ENCODE results near the gene SDHAF4.

SDHAF4 gene

DNA sequence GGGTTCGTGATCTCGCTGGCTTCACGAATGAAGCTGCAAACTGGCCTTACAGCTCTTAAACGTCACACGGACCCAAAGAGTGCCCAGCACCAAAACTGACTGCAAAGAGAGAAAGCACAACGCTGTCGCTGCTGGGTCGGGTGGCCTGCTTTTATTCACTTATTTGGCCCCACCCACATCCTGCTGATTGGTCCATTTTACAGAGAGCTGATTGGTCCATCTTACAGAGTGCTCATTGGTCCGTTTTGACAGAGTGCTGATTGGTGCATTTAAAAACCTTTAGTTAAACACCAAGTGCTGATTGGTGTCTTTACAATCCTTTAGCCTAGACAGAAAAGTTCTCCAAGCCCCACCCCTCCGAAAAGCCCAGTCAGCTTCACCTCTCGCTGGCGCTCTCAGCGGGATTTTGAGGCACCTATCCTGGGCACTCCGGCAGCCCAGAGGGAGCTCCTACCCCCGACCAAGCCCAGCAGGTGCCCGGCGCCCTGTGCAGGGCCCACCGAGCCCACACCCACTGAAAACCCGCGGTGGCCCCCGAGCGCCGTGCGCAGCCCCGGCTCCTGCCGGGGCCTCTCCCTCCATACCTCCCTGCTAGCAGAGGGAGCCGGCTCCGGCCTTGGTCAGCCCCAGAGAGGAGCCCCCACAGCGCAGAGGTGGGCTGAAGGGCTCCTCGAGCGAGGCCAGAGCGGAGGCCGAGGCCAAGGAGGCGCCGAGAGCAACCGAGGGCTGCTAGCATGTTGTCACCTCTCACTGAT is 60.9 kb downstream of the SDHAF4 start:
- Histone ChIP-seq H3K4me3 (ENCODE audit: low read depth, low read length) (no peak overlapping the region), H2AFZ (ENCODE audit: insufficient read depth, low read length, poor library complexity) (no peak overlapping the region), H2AK5ac (ENCODE audit: low read length) (no peak overlapping the region), H3K4me1 (ENCODE audit: control insufficient read depth in 1 of 2, insufficient read depth in 2 of 2, low read length in 2 of 2) (no peaks in the 10 kb centered on the region), H4K91ac (ENCODE audit: low read depth, low read length) (no peak overlapping the region), H3K9ac (ENCODE audit: low read length) (no peak overlapping the region), H2BK5ac (ENCODE audit: low read depth, low read length, poor library complexity) (no peak overlapping the region), H3K18ac (ENCODE audit: low read length) (no peak overlapping the region), H3K27ac (ENCODE audit: low read depth, low read length) (no peak overlapping the region), H2BK12ac (ENCODE audit: low read length) (no peak overlapping the region), H2BK120ac (ENCODE audit: insufficient read depth, low read length, poor library complexity) (no peak overlapping the region), H4K12ac (ENCODE audit: low read depth, low read length) (no peak overlapping the region), H3K4me2 (ENCODE audit: low read length) (no peak overlapping the region), H4K8ac (ENCODE audit: low read depth, low read length) (no peak overlapping the region), H3K9me3 (ENCODE audit: insufficient read depth, low read depth, low read length) (no peaks in the 10 kb centered on the region), H3K4ac (ENCODE audit: low read depth, low read length) (no peak overlapping the region), H3K23ac (ENCODE audit: low read length) (no peak overlapping the region), H3K36me3 (ENCODE audit: control insufficient read depth in 1 of 2, insufficient read depth in 2 of 2, low read length in 2 of 2) (no peaks in the 10 kb centered on the region), H3K27me3 (ENCODE audit: insufficient read depth, low read length) (no peaks in the 10 kb centered on the region), H3K79me1 (ENCODE audit: low read length) (no peaks in the 10 kb centered on the region), H3K79me2 (ENCODE audit: control insufficient read depth, insufficient read depth, low read length, poor library complexity) (no peaks in the 10 kb centered on the region), H3K14ac (ENCODE audit: low read length) (no peak overlapping the region)
- no CpG with 5 or more reads among the region's 36 CpGs for WGBS (ENCODE audit: extremely low coverage, insufficient coverage, insufficient read length)
- DNase-seq, result no peak

DNA sequence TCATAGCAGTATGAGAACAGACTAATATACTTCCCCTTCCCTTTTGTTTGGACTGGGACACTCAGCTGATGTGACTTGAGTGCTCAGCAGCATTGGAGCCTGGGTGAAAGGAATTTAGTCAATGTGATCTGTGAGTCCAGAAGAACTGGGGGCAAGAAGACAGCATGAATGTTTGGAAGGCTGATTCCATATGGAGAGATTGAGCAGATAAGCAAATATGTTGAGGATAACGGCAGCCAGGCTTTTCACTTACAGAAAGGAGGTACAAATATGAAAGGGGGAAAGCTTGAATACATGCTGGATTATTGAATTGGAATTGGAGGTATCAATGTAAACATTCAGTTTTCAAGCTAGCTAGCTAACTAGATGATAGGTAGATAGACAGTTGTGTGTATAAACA is 63.2 kb downstream of the SDHAF4 start:
- no peak overlapping the region for H2BK120ac ChIP-seq (ENCODE audit: insufficient read depth, low read length, poor library complexity)
- H2AFZ ChIP-seq (ENCODE audit: insufficient read depth, low read length, poor library complexity), result no peak overlapping the region
- no peaks in the 10 kb centered on the region for H3K79me1 ChIP-seq (ENCODE audit: low read length)
- H2BK5ac ChIP-seq (ENCODE audit: low read depth, low read length, poor library complexity), result no peak overlapping the region
- no peak overlapping the region for H3K14ac ChIP-seq (ENCODE audit: low read length)
- H3K4ac ChIP-seq (ENCODE audit: low read depth, low read length), result no peak overlapping the region
- H3K36me3 ChIP-seq (ENCODE audit: control insufficient read depth in 1 of 2, insufficient read depth in 2 of 2, low read length in 2 of 2), result no peaks in the 10 kb centered on the region
- H2BK12ac ChIP-seq (ENCODE audit: low read length), result no peak overlapping the region
- no peaks in the 10 kb centered on the region for H3K79me2 ChIP-seq (ENCODE audit: control insufficient read depth, insufficient read depth, low read length, poor library complexity)
- H2AK5ac ChIP-seq (ENCODE audit: low read length), result no peak overlapping the region
- no peak overlapping the region for H3K23ac ChIP-seq (ENCODE audit: low read length)
- no peak overlapping the region for H4K8ac ChIP-seq (ENCODE audit: low read depth, low read length)
- no peak overlapping the region for H4K91ac ChIP-seq (ENCODE audit: low read depth, low read length)
- H3K4me3 ChIP-seq (ENCODE audit: low read depth, low read length), result no peak overlapping the region
- WGBS (ENCODE audit: extremely low coverage, insufficient coverage, insufficient read length), result no CpG with 5 or more reads among the region's 1 CpG
- H3K4me1 ChIP-seq (ENCODE audit: control insufficient read depth in 1 of 2, insufficient read depth in 2 of 2, low read length in 2 of 2), result no peaks in the 10 kb centered on the region
- DNase-seq, result peak in 1 of 2 donors; percentile 8
- no peak overlapping the region for H3K4me2 ChIP-seq (ENCODE audit: low read length)
- H3K18ac ChIP-seq (ENCODE audit: low read length), result no peak overlapping the region
- H3K27ac ChIP-seq (ENCODE audit: low read depth, low read length), result no peak overlapping the region
- H3K27me3 ChIP-seq (ENCODE audit: insufficient read depth, low read length), result no peaks in the 10 kb centered on the region
- no peak overlapping the region for H3K9ac ChIP-seq (ENCODE audit: low read length)
- no peaks in the 10 kb centered on the region for H3K9me3 ChIP-seq (ENCODE audit: insufficient read depth, low read depth, low read length)
- no peak overlapping the region for H4K12ac ChIP-seq (ENCODE audit: low read depth, low read length)

DNA sequence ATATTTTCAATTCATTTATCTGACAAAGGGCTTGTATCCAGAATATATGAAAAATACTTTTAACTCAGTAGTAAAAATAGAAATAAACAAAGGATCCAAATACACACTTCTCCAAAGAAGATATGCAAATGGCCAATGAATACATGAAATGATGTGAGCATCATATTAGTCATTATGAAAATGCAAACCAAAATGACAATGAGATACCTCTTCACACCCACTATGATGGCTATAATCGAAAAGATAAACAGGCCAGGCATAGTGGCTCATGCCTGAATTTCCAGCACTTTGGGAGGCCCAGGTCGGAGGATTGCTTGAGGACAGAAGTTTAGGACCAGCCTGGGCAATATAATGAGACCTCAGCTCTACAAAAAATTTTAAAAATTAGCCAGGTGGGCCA is 67.1 kb downstream of the SDHAF4 start:
- WGBS (ENCODE audit: extremely low coverage, insufficient coverage, insufficient read length), result no CpG with 5 or more reads among the region's 2 CpGs
- Histone ChIP-seq H2BK12ac (ENCODE audit: low read length) (no peak overlapping the region), H3K79me1 (ENCODE audit: low read length) (no peaks in the 10 kb centered on the region), H3K14ac (ENCODE audit: low read length) (no peak overlapping the region), H3K4me3 (ENCODE audit: low read depth, low read length) (no peak overlapping the region), H3K27ac (ENCODE audit: low read depth, low read length) (no peak overlapping the region), H4K91ac (ENCODE audit: low read depth, low read length) (no peak overlapping the region), H3K18ac (ENCODE audit: low read length) (no peak overlapping the region), H3K4me2 (ENCODE audit: low read length) (no peak overlapping the region), H3K36me3 (ENCODE audit: control insufficient read depth in 1 of 2, insufficient read depth in 2 of 2, low read length in 2 of 2) (no peaks in the 10 kb centered on the region), H4K12ac (ENCODE audit: low read depth, low read length) (no peak overlapping the region), H2BK120ac (ENCODE audit: insufficient read depth, low read length, poor library complexity) (no peak overlapping the region), H3K4me1 (ENCODE audit: control insufficient read depth in 1 of 2, insufficient read depth in 2 of 2, low read length in 2 of 2) (no peaks in the 10 kb centered on the region), H3K4ac (ENCODE audit: low read depth, low read length) (no peak overlapping the region), H3K23ac (ENCODE audit: low read length) (no peak overlapping the region), H2AFZ (ENCODE audit: insufficient read depth, low read length, poor library complexity) (no peak overlapping the region), H3K9me3 (ENCODE audit: insufficient read depth, low read depth, low read length) (no peaks in the 10 kb centered on the region), H2BK5ac (ENCODE audit: low read depth, low read length, poor library complexity) (no peak overlapping the region), H4K8ac (ENCODE audit: low read depth, low read length) (no peak overlapping the region), H3K79me2 (ENCODE audit: control insufficient read depth, insufficient read depth, low read length, poor library complexity) (no peaks in the 10 kb centered on the region), H3K9ac (ENCODE audit: low read length) (no peak overlapping the region), H2AK5ac (ENCODE audit: low read length) (no peak overlapping the region), H3K27me3 (ENCODE audit: insufficient read depth, low read length) (no peaks in the 10 kb centered on the region)
- DNase-seq, result no peak

DNA sequence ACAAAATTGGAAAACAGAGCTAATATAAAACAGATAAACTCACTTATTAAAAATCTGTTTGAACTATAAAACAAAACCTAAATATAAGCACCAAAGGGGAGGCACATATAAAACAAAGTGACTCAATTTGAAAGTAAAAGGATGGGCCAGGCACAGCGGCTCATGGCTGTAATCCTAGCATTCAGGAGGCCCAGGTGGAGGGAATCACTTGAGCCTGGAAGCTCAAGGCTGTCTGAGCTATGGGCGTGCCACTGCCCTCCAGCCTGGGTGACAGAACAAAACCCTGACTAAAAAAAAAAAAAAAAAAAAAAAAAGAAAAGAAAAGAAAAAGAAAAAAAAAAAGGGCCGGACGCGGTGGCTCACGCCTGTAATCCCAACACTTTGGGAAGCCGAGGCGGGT is 69.9 kb downstream of the SDHAF4 start:
- Histone ChIP-seq H3K79me1 (ENCODE audit: low read length) (no peaks in the 10 kb centered on the region), H2AK5ac (ENCODE audit: low read length) (no peak overlapping the region), H2AFZ (ENCODE audit: insufficient read depth, low read length, poor library complexity) (no peak overlapping the region), H3K23ac (ENCODE audit: low read length) (no peak overlapping the region), H3K14ac (ENCODE audit: low read length) (no peak overlapping the region), H3K18ac (ENCODE audit: low read length) (no peak overlapping the region), H3K36me3 (ENCODE audit: control insufficient read depth in 1 of 2, insufficient read depth in 2 of 2, low read length in 2 of 2) (no peaks in the 10 kb centered on the region), H3K4ac (ENCODE audit: low read depth, low read length) (no peak overlapping the region), H3K9ac (ENCODE audit: low read length) (no peak overlapping the region), H2BK5ac (ENCODE audit: low read depth, low read length, poor library complexity) (no peak overlapping the region), H3K79me2 (ENCODE audit: control insufficient read depth, insufficient read depth, low read length, poor library complexity) (no peaks in the 10 kb centered on the region), H3K27ac (ENCODE audit: low read depth, low read length) (no peak overlapping the region), H3K27me3 (ENCODE audit: insufficient read depth, low read length) (no peaks in the 10 kb centered on the region), H4K8ac (ENCODE audit: low read depth, low read length) (no peak overlapping the region), H3K9me3 (ENCODE audit: insufficient read depth, low read depth, low read length) (no peaks in the 10 kb centered on the region), H3K4me1 (ENCODE audit: control insufficient read depth in 1 of 2, insufficient read depth in 2 of 2, low read length in 2 of 2) (no peaks in the 10 kb centered on the region), H2BK12ac (ENCODE audit: low read length) (no peak overlapping the region), H4K12ac (ENCODE audit: low read depth, low read length) (no peak overlapping the region), H3K4me2 (ENCODE audit: low read length) (no peak overlapping the region), H4K91ac (ENCODE audit: low read depth, low read length) (no peak overlapping the region), H2BK120ac (ENCODE audit: insufficient read depth, low read length, poor library complexity) (no peak overlapping the region), H3K4me3 (ENCODE audit: low read depth, low read length) (no peak overlapping the region)
- WGBS (ENCODE audit: extremely low coverage, insufficient coverage, insufficient read length), result no CpG with 5 or more reads among the region's 8 CpGs
- no peak for DNase-seq
